Measurements from ENCODE around the gene TBCCD1.

GRCh38 chr3:186496635-186497034 is 70.5 kb downstream of the TBCCD1 start:
- TF ChIP-seq, protein P1, sequence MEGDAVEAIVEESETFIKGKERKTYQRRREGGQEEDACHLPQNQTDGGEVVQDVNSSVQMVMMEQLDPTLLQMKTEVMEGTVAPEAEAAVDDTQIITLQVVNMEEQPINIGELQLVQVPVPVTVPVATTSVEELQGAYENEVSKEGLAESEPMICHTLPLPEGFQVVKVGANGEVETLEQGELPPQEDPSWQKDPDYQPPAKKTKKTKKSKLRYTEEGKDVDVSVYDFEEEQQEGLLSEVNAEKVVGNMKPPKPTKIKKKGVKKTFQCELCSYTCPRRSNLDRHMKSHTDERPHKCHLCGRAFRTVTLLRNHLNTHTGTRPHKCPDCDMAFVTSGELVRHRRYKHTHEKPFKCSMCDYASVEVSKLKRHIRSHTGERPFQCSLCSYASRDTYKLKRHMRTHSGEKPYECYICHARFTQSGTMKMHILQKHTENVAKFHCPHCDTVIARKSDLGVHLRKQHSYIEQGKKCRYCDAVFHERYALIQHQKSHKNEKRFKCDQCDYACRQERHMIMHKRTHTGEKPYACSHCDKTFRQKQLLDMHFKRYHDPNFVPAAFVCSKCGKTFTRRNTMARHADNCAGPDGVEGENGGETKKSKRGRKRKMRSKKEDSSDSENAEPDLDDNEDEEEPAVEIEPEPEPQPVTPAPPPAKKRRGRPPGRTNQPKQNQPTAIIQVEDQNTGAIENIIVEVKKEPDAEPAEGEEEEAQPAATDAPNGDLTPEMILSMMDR (IDR thresholded peaks at IDR 0.05): no peak
- TF ChIP-seq POLR2A (IDR thresholded peaks at IDR 0.05): no peak

Measured in lower leg skin (tissue), 3 donors.